H9 (cell line): Measurements from ENCODE around the gene KCNAB1. TPM values are rescaled to one million over a fixed set of nuclear protein-coding genes. Genes with fewer than 3 reads are reported as not detected.

Source experiments
- DNase-seq: peaks from one replicate; pipeline ENCODE4 v3.0.0-alpha.2; 2017
- H2AFZ ChIP-seq: one replicate; pipeline ENCODE4 v1.6.1; 2013; ENCODE audit warnings: mild to moderate bottlenecking, low read length, control low read depth, moderate library complexity
- H2AK5ac ChIP-seq: 2 replicates; pipeline ENCODE4 v1.6.1; 2013; ENCODE audit warnings: low read length, control low read depth, mixed read lengths; ENCODE audit not compliant: insufficient read length
- H2BK120ac ChIP-seq: one replicate; pipeline ENCODE4 v1.6.1; 2013; ENCODE audit warnings: low read depth, mild to moderate bottlenecking, low read length, control low read depth, inconsistent platforms; ENCODE audit not compliant: poor library complexity, severe bottlenecking
- H2BK12ac ChIP-seq: 2 replicates; pipeline ENCODE4 v1.6.1; 2013; ENCODE audit warnings: low read length, control low read depth, mixed read lengths, low read depth; ENCODE audit not compliant: insufficient read length
- H2BK15ac ChIP-seq: 2 replicates; pipeline ENCODE4 v1.6.1; 2013; ENCODE audit warnings: low read depth, low read length, control low read depth
- H2BK20ac ChIP-seq: one replicate; pipeline ENCODE4 v1.6.1; 2013; ENCODE audit warnings: low read depth, mild to moderate bottlenecking, low read length, control low read depth, inconsistent platforms; ENCODE audit not compliant: poor library complexity, severe bottlenecking
- H2BK5ac ChIP-seq: 2 replicates; pipeline ENCODE4 v1.6.1; 2013; ENCODE audit warnings: low read length, control low read depth, mixed read lengths; ENCODE audit not compliant: insufficient read length
- H3K14ac ChIP-seq: 2 replicates; pipeline ENCODE4 v1.6.1; 2013; ENCODE audit warnings: low read length, control low read depth; ENCODE audit not compliant: insufficient read depth
- H3K18ac ChIP-seq: 2 replicates; pipeline ENCODE4 v1.6.1; 2013; ENCODE audit warnings: low read depth, mild to moderate bottlenecking, mixed read lengths, low read length, control low read depth; ENCODE audit not compliant: insufficient read length
- H3K23ac ChIP-seq: 2 replicates; pipeline ENCODE4 v1.6.1; 2013; ENCODE audit warnings: low read length, control low read depth, mixed read lengths, low read depth; ENCODE audit not compliant: insufficient read length
- H3K23me2 ChIP-seq: 2 replicates; pipeline ENCODE4 v1.6.1; 2013; ENCODE audit warnings: low read depth, mild to moderate bottlenecking, mixed read lengths, low read length, control low read depth; ENCODE audit not compliant: insufficient read length, poor library complexity, severe bottlenecking
- H3K27ac ChIP-seq: 2 replicates; pipeline ENCODE4 v1.5.1; 2013; ENCODE audit warnings: low read length, control low read depth, mixed read lengths, low read depth; ENCODE audit not compliant: insufficient read length
- H3K27me3 ChIP-seq: 2 replicates; pipeline ENCODE4 v1.6.1; 2013; ENCODE audit warnings: low read length, control low read depth, inconsistent platforms; ENCODE audit not compliant: insufficient read depth
- H3K4ac ChIP-seq: 2 replicates; pipeline ENCODE4 v1.6.1; 2013; ENCODE audit warnings: low read depth, mild to moderate bottlenecking, control low read depth, inconsistent platforms, low read length, moderate library complexity
- H3K4me1 ChIP-seq: 2 replicates; pipeline ENCODE4 v1.6.1; 2013; ENCODE audit warnings: low read length, control low read depth, inconsistent platforms; ENCODE audit not compliant: insufficient read depth
- H3K4me2 ChIP-seq: 2 replicates; pipeline ENCODE4 v1.6.1; 2013; ENCODE audit warnings: low read length, control low read depth, mixed read lengths; ENCODE audit not compliant: insufficient read length, insufficient read depth
- H3K56ac ChIP-seq: 2 replicates; pipeline ENCODE4 v1.6.1; 2013; ENCODE audit warnings: low read depth, mild to moderate bottlenecking, mixed read lengths, low read length, control low read depth; ENCODE audit not compliant: insufficient read length
- H3K79me1 ChIP-seq: 2 replicates; pipeline ENCODE4 v1.6.1; 2013; ENCODE audit warnings: low read depth, mild to moderate bottlenecking, moderate library complexity, low read length, control low read depth, inconsistent platforms; ENCODE audit not compliant: insufficient read depth, poor library complexity, severe bottlenecking
- H3K79me2 ChIP-seq: 2 replicates; pipeline ENCODE4 v1.6.1; 2013; ENCODE audit warnings: low read length, control low read depth, inconsistent platforms; ENCODE audit not compliant: insufficient read depth
- H3K9ac ChIP-seq: 2 replicates; pipeline ENCODE4 v1.6.1; 2013; ENCODE audit warnings: low read length, control low read depth, mixed read lengths; ENCODE audit not compliant: insufficient read length; ENCODE audit errors: extremely low read depth
- H3K9me3 ChIP-seq: one replicate; pipeline ENCODE4 v1.6.1; 2013; ENCODE audit warnings: low read depth, low read length, inconsistent platforms; ENCODE audit not compliant: control insufficient read depth
- H3T11ph ChIP-seq: one replicate; pipeline ENCODE4 v1.6.1; 2013; ENCODE audit warnings: mild to moderate bottlenecking, low read length, control low read depth, inconsistent platforms
- H4K20me1 ChIP-seq: one replicate; pipeline ENCODE4 v1.6.1; 2013; ENCODE audit not compliant: control insufficient read depth, insufficient read length, insufficient read depth
- H4K5ac ChIP-seq: 2 replicates; pipeline ENCODE4 v1.6.1; 2013; ENCODE audit warnings: low read depth, mild to moderate bottlenecking, mixed read lengths, low read length, control low read depth; ENCODE audit not compliant: insufficient read length
- H4K8ac ChIP-seq: replicated peaks from 2 replicates; pipeline ENCODE4 v1.6.1; 2013; ENCODE audit warnings: low read length, control low read depth, mixed read lengths, low read depth; ENCODE audit not compliant: insufficient read length
- H4K91ac ChIP-seq: 2 replicates; pipeline ENCODE4 v1.6.1; 2013; ENCODE audit warnings: low read depth, mild to moderate bottlenecking, moderate library complexity, mixed read lengths, low read length, control low read depth; ENCODE audit not compliant: insufficient read length
- H3K27ac Mint-ChIP-seq, 3 experiments: 2 replicates in 2 of 3; 3 replicates in 1 of 3; pipeline ENCODE4 v1.8.0; 2020 to 2021; ENCODE audit warnings: mixed read lengths in 3 of 3, mild to moderate bottlenecking in 1 of 3, moderate library complexity in 1 of 3
- H3K27me3 Mint-ChIP-seq: 2 replicates; pipeline ENCODE4 v1.8.0; 2021; ENCODE audit warnings: low read depth, mild to moderate bottlenecking, moderate library complexity, mixed read lengths
- H3K36me3 Mint-ChIP-seq, 3 experiments: 2 replicates in 2 of 3; 3 replicates in 1 of 3; pipeline ENCODE4 v1.8.0; 2020 to 2021; ENCODE audit warnings: low read depth in 3 of 3, mixed read lengths in 3 of 3; ENCODE audit not compliant: insufficient read depth in 1 of 3
- H3K4me1 Mint-ChIP-seq, 2 experiments: 2 replicates each; pipeline ENCODE4 v1.8.0; 2020; ENCODE audit warnings: mixed read lengths in 2 of 2
- H3K4me3 Mint-ChIP-seq, 2 experiments: 2 replicates in 1 of 2; 3 replicates in 1 of 2; pipeline ENCODE4 v1.8.0; 2020 to 2021; ENCODE audit warnings: mild to moderate bottlenecking in 2 of 2, mixed read lengths in 2 of 2, moderate library complexity in 1 of 2
- H3K9me3 Mint-ChIP-seq, 2 experiments: 2 replicates in 1 of 2; 3 replicates in 1 of 2; pipeline ENCODE4 v1.8.0; 2020; ENCODE audit warnings: mild to moderate bottlenecking in 2 of 2, mixed read lengths in 2 of 2, moderate library complexity in 1 of 2
- CTCF ChIP-seq: fragments of 200-600 bp; sonication (generic); conservative IDR thresholded peaks from 3 replicates; pipeline ENCODE4 v1.8.0; 2021; ENCODE audit warnings: antibody characterized with exemption, mild to moderate bottlenecking
- total RNA-seq: library from RNA; stranded (reverse); gene quantifications from 2 replicates; pipeline ENCODE4 v1.2.1, GENCODE V29; 2021

The KCNAB1 gene
- total RNA-seq, 1 experiment from 2014 or later = 3.7 TPM

- Histone ChIP-seq H3K9me3 (no peaks in the 10 kb centered on the region), H4K91ac (no peak overlapping the region), H2BK5ac (no peak overlapping the region), H2BK12ac (no peak overlapping the region), H3K27me3 (no peaks in the 10 kb centered on the region), H3K4me2 (no peak overlapping the region), H4K20me1 (no peaks in the 10 kb centered on the region), H4K5ac (no peak overlapping the region), H3K4ac (no peak overlapping the region), H2AK5ac (no peak overlapping the region), H3K79me2 (no peaks in the 10 kb centered on the region), H3K79me1 (no peaks in the 10 kb centered on the region), H3K23me2 (no peaks in the 10 kb centered on the region), H3T11ph (no peak overlapping the region), H4K8ac (no peak overlapping the region), H2BK120ac (no peak overlapping the region), H3K56ac (no peak overlapping the region), H2BK20ac (no peak overlapping the region), H3K23ac (no peak overlapping the region), H2BK15ac (no peak overlapping the region), H3K27ac (no peak overlapping the region), H3K4me1 (no peaks in the 10 kb centered on the region), H3K14ac (no peak overlapping the region), H2AFZ (no peak overlapping the region), H3K9ac (no peak overlapping the region), H3K18ac (no peak overlapping the region)
- H3K4me3 Mint-ChIP-seq = no peak overlapping the region
- no peaks in the 10 kb centered on the region for H3K4me1 Mint-ChIP-seq
- no peak overlapping the region; a peak in 1 of 7 replicates for H3K27ac Mint-ChIP-seq
- H3K9me3 Mint-ChIP-seq = no peaks in the 10 kb centered on the region
- H3K27me3 Mint-ChIP-seq = no peaks in the 10 kb centered on the region
- no peak for DNase-seq
- no peaks in the 10 kb centered on the region for H3K36me3 Mint-ChIP-seq
- TF ChIP-seq CTCF = no peak
These were observed 11.4 kb downstream of the KCNAB1 start for GRCh38 chr3:156131799-156132198.
